NCI-H2081 treated with DMSO at 0.1 percent for 48 hours (cell line): ENCODE measurements around the gene PRCD.

Source experiments
- DNase-seq: peaks from one replicate; lab custom pipeline; 2025; lab: John Stamatoyannopoulos, UW

Gene PRCD

DNA sequence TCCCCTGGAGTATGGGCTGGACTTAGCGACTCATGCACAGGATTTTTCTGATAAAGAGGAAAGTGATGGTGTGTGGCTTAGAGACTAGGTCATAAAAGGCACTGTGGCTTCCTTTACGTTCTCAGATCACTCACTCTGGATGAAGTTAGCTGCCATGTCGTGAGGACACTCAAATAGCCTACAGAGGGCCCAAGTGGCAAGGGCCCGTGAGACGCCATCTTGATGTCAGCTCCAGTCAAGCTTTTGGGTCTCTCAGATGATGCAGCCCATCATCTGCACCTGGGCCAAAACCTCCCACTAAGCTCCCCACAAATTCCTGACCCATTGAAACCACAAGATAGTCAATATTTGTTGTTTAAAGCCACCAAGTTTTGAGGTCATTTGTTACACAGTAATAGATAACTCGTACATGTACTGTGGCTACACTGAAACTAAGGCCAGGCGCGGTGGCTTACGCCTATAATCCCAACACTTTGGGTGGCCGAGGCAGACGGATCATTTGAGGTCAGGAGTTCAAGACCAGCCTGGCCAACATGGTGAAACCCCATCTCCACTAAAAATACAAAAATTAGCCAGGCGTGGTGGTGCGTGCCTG lies 31.1 kb downstream of the PRCD start:
- no peak for DNase-seq

DNA sequence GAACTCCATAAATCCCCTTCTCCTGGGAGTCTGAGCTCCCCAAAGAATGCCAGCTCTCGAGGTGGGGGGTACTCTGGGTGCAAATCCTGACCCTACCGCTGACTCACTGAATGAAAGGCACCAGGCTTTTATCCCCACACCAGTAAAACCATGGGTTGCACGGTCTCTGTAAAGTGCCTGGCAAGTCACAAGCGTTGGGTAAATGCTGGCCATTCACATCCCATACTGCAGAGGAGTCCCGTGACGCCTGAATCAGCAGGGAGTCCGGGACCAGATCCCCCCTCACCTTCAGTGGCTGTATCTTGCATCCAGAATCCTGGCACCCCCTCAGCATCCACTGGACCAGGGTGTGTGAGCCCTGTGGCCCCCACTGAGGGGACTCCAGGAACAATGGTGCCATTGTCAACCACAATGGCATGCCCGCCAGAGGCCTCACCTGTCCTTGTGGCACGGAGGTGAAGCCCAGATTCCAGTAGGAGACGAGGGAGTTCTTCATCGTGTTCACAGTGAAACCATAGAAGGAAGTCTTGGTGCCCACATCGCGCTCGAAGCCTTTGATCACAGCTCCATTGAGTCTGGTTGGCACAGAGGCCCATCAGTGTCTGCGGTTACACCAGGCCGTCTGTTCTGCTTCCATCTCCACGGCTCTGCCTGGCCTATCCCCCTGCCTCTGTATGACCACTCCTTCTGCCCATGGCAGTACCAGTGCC lies 32.5 kb downstream of the PRCD start:
- DNase-seq, result no peak

DNA sequence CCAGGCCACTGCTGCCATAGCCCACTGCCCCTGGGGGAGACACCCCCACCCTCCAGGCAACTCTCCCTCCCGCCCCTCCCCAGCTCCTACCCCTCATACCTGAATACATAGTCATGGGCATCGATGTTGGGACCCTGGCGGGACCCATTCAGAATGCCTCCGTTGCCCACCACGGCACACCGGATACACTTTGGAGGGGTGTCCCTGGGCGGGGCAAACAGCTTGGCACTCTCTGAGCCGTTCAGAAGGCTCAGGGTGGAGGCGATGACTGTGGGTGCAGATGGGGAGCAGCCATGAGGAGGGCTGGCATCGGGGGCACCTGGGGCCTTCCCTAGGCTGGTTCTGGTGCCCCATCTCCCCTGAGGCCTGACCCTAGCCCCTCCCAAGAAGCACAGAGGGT lies 33.3 kb downstream of the PRCD start:
- DNase-seq, result no peak

DNA sequence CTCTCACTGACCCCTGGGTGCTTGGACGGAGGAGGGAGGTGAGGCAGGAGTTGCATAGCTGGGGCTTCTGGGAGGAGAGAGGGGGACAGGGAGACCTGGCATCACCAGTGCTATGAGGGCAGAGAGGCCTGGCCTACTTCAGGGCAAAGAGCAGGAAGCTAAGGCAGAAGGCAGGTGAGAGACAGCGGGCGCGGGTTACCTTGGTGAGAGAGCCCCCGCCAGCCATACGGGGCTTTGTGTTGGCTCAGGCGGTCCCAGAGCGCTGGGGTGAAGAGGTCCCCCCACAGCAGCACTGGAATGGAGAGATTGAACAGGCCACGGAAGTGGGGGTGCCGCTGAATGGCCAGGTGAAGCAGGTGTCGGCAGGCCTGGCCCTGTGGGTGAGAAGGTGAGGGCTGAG lies 34.3 kb downstream of the PRCD start:
- no peak for DNase-seq

DNA sequence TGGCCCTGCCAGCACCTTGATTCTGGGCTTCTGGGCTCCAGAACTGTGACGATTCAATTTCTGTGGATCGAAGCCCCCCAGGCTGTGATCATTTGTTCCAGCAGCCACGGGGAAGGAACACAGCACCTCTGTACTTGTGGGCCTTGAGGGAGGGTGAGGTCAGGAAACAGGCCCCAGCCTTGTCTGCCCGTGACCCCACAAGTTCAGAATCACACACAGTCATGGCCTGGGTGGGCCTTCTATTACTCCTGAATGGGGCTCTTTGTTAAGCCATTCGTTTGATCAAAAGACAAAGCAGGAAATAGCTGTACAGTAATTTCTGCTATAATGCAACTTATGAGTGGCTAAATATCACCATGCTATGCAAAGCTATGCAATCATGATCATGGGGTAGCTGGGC lies 35.7 kb downstream of the PRCD start:
- no peak for DNase-seq

DNA sequence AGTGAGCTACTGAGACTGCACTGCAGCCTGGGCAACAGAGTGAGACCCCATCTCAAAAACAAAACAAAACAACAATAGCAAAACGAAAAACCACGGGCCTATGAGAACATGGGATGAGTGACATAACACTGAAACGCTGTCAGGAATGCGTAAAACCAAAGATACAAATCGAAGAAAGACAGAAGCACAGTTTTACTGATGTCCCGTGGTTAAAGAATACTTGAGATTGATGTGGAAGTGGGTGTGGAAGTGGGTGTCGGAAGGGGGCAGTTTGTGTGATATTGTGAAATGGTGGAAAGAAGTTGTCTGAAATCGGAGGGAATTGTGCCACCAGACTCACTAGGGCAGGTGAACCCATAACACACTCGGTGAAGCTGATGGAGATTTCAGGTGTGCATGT lies 36.3 kb downstream of the PRCD start:
- DNase-seq, result no peak

DNA sequence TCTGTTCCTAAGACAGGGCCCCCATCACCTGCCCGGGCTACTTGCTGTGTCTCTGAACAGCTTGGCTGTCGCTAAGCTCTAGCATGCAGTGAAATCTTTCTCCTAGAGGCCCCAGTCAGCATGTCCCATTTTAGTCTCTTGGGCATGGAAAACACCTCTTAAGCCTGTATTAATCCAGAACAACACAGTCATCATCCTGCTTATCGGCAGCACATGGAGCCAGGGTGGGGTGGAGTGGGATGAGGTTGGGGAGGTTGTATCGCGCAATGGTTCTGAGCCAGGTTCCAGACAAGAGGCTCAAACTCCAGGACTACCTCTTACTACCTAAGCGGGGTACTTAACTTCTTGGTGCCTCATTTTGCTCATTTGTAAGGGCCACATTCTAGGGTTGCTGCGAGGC lies 38.0 kb downstream of the PRCD start:
- DNase-seq, result no peak

DNA sequence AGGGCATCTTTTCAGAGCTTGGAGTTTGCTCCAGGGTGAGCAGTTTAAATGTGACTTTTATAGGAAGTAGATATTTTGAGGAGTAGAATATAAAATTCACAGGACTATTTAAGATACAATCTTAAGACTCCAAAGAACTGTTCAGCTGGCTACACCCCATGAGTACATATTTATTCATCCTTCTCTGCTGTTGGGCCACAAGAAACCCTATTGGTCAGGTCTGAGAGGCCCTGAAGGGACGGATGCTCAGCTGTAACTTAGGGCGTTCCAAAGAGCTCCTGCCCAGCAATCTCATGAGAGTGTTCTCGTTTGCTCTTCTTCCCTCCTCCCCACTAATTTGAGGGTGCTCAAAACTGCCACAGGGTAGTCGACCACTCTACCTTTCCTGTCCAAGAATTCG lies 38.5 kb downstream of the PRCD start:
- no peak for DNase-seq

DNA sequence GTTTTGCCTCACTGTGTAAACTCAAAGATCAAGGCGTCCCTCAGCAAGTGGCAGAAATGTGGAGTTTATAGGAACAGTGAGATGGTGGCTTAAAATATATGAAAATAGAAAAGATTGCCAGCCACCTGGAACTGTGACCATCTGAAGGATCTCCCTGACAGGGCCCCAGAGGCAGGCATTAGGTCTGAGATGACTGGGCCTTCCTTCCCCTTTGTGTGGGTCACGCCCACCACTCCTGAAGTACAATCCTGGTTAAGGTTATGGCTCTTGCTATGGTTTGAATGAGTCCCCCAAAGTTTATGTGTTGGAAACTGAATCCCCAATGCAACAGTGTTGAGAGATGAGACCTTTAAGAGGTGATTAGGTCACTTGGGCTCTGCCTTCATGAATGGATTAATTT lies 39.4 kb downstream of the PRCD start:
- no peak for DNase-seq

DNA sequence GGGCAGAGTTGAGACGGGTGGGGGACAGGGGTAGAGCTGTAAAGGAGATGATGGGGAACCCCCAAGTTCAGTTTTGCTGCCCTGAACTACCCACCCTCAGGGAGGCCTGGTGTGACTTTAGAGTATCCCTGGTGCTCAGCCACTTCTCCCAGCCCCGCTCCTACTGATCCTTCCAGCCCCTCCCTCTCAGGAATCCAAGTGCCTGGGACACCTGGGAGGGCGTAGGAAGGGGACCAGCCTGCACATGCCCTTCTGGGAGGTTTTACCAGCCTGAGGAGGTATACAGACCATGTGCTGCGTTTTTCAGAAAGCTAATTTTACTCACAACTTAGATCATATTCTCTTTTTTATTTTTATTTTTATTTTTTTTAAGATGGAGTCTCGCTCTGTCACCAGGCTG lies 41.7 kb downstream of the PRCD start:
- no peak for DNase-seq

DNA sequence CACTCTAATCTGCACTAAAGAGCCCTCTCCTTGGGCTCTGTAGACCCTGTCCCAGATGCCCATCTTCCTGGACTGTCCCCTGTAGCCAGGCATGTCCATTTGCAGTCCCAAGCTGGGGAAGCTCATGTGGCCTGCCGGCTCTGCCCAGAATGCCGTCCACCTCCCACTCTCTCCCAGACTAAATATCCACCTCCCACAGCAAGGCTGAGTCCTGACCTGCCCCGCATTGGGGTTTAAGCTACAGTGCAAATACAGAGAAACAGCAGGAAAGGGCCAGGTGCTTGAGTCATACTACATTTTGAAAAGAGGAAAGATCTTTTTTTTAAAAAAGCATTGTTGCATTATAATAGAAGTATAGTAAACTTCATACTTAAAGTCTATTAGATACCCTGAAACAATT lies 42.8 kb downstream of the PRCD start:
- DNase-seq, result no peak

DNA sequence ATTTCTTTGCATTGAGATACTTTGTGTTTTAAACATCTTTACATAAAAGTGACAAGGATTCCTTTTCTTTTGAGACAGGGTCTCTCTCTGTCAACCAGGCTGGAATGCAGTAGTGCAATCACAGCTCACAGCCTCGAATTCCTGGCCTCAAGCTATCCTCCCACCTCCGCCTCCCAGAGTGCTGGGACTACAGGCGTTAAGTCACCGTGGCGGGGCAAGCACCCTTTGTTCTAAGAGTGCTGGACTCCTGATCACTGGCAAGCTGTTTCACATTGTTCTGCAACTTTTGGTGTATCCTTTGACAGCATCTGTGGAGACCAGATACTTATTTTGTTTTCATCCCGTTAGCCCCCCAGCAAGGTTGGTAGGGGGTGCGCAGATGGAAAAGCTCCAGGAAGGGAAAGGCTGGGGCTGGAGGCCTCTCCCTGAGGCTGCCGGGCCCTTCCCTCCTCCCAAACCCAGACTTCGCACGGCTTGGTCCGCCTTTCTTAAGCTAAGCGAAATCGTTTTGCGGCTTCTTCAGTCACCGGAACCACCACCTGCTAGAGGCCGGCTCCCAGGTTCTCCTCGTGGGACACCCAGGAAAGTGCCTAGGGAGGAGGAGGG lies 44.7 kb downstream of the PRCD start:
- no peak for DNase-seq

DNA sequence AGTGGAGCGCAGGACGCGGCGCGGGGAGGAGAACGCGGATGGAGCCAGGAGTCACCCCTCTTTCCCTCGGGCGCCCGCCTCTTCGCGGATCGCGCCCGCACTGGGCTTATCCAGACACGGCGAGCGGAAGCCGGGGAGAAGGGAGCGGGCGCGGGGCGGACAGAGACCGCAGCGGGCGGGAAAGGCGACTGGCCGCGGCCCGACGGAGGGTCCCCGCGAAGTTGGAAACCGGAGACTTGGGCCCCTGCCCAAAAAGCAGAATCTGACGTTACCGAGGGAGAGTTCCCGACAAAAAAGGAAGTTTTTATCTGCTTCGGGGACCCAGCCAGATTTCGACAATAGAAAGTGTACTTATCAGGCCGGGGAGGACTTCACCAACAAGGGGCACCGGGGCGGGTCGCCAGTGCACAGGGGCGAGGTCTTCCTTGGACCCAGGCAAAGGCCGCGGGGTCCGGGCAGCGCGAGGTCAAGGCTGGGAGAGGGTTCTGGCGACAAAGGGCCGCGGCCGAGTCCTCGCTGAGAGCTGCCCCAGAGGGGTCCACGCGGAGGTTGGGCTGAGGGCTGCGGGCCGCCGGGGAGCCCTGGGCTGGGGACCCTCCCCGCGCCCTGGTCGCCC lies 45.3 kb downstream of the PRCD start:
- DNase-seq, result no peak

DNA sequence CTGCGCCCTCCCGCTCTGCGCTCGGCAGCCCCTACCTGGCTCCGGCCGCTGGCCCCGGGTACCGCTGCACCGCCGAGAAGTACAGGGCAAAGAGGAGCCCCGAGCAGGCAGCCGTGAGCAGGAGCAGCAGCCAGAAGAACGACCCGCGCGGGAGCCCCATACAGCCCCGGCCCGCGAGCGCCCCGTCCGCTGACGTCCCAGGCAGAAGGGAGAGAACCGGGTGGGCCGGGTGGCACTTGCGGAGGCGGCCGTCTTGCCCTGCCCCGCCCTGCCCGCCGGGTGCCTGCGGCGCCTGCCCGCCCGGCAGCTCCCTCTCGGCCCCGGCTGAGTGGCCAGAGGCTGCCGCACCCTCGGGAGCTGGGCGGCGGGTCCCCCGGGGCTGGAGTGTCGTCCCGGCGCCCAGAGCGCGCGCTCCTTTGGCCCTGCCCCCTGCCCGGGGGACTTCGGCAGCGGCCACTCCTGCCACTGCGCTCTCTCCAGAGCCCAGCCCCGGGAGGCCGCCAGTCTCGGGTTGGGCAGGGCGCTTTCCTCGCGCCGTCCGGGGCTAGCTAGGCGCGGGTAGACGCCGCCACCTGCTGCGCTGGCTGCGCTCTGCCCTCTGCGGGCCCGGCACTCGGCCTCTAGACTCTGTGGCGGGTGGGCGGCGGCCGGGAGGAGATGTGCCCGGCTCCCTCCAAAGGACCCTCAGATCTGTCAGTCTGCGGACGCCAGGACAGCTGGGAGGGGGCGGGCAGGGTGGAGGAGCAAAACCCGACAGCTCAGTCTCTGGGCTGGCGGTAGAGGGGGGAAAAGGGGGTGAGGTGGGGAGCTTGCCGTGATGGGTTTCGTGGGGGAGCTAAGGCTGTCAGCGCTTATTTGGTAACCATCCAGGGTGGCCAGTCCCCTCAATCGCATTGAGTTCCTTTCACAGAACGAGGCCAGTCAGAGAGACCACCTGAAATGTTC lies 46.1 kb downstream of the PRCD start, which contains the start of gene ST6GALNAC2:
ST6GALNAC2 (minus strand) TSS at position 212 of the 945 bp plus-strand sequence; CDS start at position 160, 52 bp downstream.
- DNase-seq, result no peak

DNA sequence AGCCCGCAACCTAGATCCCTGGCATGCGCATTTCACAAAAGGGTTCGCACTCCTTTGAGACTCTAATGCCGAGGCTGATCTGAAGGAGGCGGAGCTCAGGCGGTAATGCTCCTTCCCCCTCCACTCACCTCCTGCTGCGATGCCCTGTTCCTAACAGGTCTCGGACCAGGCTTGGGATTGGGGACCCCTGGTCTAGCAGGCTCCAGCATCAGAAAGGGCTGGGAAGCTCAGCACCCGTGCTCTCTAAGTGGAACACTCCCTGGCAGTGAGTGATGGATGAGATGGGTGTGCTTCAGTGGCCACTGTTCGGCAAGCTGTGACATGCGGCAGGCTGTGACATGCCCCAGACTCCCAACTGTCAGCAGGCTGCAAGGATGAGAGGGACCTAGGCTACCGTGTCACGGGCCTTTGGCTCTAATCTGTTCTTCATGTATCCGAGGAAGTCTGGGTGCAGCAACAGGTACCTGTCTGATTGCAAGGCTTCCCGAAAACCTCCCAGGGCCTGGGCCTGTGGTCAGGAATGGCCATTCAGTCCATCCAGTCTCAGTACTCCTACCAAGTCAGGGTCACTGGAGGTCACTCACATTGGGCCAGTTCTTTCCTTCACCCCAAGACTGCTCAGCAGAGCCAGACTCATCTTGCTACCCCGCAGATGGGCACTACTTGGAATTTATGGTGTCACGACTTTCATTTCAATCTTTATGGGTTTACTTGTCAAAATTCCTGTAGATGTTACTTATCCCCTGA lies 47.1 kb downstream of the PRCD start:
- no peak for DNase-seq

DNA sequence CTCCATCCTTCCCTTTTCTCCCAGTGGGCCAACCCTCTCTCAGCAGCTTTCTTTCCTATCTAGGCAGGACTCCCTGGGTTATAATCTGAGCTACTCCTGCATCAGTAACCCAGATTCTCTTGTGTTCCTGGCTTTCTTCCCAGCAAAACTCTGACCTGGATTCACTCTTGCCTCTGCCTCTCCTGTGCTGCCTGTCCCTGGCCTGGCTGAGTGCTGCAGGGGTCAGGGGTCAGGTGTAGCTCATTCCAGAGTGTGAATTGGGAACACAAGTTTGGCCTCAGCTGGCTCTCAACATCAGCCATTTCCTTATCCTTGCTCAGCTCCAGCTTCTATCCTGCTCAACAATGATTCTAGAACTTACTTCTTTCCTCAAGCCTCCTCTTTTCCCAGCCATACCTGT lies 48.3 kb downstream of the PRCD start:
- DNase-seq, result no peak

DNA sequence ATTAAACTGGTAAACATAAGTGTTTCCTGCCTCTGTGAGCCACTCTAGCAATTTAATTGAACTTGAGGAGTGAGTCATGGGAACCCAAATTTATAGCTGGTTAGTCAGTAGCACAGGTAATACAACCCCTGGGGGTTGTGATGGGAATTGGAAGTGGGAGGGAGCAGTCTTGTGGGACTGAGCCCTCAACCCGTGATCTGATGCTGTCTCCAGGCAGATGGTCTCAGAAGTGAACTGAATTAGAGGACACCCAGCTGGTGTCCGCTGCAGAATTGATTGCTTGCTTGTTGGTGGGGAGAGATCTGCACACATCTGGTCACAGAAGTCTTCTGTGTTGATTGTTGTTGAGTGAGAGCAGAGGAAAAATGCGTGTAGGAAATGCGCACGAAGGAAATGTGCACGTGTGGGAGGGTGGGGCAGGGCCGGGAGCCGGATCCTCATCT lies 53.6 kb downstream of the PRCD start:
- DNase-seq, result no peak

DNA sequence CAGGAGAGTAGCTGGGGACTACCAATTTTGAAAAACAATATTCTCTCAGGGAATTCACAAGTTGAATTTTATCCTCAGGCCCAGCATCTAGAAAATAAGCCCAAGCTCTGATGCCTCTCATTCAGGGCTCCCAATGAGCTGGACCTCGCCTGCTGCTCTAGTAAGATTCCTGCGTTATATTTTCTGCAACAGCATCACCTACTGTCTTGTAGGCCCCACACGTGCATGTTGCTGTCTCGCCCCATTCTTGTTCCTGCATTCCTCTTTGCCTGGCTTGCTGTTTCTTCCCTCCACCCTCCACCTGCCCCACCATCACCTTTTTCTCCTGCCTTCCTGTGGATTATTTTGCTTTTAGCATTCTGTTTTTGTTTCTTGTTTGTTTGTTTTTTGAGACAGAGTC lies 54.1 kb downstream of the PRCD start:
- no peak for DNase-seq

DNA sequence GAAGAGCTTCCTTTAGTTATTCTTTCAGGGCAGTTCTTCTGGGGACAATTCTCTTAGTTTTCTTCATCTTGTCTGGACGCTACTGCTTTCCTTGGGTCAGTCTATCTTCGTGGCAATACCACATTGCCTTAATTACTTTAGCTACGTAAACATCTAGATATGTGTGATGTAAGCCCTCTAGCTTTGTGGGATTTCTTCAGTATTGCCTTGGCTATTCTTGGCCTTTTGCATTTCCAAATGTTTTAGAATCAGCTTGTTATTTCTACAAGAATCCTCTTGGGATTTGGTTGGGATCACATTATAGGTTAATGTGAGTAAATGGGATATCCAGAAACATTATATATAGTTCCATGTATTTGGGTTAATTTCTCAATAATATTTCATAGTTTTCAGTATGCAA lies 54.8 kb downstream of the PRCD start:
- DNase-seq, result no peak
